ENCODE data around the gene RC3H2.

- TF ChIP-seq POLR2A (IDR thresholded peaks at IDR 0.05; ENCODE audit: low read depth, low read length) = no peak
- no peak for TF ChIP-seq TAF1 (IDR thresholded peaks at IDR 0.05; ENCODE audit: borderline replicate concordance, low read depth, low read length)
- TF ChIP-seq POLR2AphosphoS5 (IDR thresholded peaks at IDR 0.05; ENCODE audit: low read depth, low read length) = no peak
Measured at GRCh38 chr9:122900791-122901190, 4.4 kb downstream of the RC3H2 start.
